GM12873 (cell line): ENCODE measurements around the gene HK1.

ENCODE experiments used
- CTCF ChIP-seq: IDR thresholded peaks from 2 replicates; pipeline ENCODE4 v1.5.1; 2012; ENCODE audit warnings: low read depth, mild to moderate bottlenecking, moderate library complexity, low read length, control low read depth; ENCODE audit not compliant: insufficient read depth; ENCODE audit errors: missing control alignments

HK1 gene

GRCh38 chr10:69278446-69278963 is at the start of gene HK1:
TSS of gene HK1 (plus strand) at chr10:69278496.
- no peak for TF ChIP-seq CTCF

GRCh38 chr10:69229616-69229916 is 48.7 kb upstream of the HK1 start:
- TF ChIP-seq CTCF = no peak

- no peak for TF ChIP-seq CTCF
Observed at GRCh38 chr10:69230128-69230527, 48.2 kb upstream of the HK1 start.

- TF ChIP-seq CTCF = no peak
Observed at GRCh38 chr10:69232252-69232651, 46.0 kb upstream of the HK1 start.

- no peak for TF ChIP-seq CTCF
Observed at GRCh38 chr10:69232736-69233480, 45.4 kb upstream of the HK1 start.

- no peak for TF ChIP-seq CTCF
Observed at GRCh38 chr10:69234447-69234846, 43.8 kb upstream of the HK1 start.

GRCh38 chr10:69237528-69238159 is 40.7 kb upstream of the HK1 start:
- TF ChIP-seq CTCF = peak; percentile 96
